NCI-H345 treated with DMSO at 0.1 percent for 48 hours (cell line): ENCODE results near the gene MED12L.

Source experiments
- DNase-seq: peaks from one replicate; lab custom pipeline; 2025; ENCODE audit not compliant: unreplicated experiment; lab: John Stamatoyannopoulos, UW

Gene MED12L

GRCh38 chr3:151316267-151316991 is 231.0 kb downstream of the MED12L start, which contains the start of gene GPR87:
GPR87 (minus strand) TSS chr3:151316820; CDS start chr3:151300100, 16,720 bp downstream.
- no peak for DNase-seq

DNA sequence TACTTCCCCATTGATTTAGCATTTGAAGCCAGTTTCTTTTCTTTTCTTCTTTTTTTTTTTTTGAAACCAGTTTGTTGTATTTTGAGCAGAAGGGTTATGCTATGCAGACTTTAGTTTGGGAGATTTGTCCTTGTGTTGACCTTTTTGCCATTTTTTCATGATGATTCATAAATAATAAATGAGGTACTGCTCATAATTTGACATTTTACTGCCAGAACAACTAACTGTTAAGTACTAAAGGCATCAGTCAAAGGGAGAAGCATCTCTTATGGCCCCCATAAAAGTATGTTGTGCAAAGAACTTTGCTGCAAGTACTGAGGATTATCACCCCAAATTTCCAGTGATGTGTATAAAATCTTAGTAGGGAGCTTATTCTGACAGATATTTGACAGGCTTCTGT is 232.8 kb downstream of the MED12L start:
- no peak for DNase-seq

DNA sequence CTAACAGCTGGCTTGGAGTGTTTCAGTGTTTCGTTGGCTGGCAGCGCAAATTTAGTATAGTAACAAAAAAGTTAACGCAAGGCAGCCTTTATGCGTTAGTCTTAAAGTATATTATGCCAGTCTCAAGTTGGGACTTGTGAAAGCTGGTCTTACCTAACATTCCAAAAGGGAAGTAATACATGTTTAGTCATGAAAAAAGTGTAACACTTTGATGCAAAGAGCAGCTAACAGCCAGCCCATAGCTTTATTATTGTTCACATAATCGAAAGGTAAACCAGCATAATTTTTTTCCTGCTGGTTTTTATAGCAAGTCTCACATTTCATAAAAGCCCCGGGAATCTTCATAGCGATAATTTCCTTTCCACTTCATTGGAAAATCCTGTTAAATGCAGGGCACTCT is 233.5 kb downstream of the MED12L start:
- no peak for DNase-seq

DNA sequence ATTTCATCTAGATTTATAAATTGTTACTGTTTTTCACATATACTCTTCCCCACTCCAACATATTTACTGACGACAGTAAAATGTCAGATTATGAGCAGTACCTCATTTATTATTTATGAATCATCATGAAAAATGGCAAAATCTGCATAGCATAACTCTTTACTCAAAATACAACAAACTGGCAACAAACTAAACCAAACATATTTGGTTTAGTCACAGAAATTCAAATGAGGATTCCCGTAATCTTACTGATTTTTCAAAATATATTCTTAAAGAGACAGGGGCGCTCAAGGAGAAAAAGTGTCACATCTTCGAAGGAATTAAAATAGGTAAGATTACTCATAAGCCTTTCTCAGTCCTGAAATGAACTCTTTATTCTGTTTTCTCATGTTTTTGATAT is 234.2 kb downstream of the MED12L start:
- no peak for DNase-seq

DNA sequence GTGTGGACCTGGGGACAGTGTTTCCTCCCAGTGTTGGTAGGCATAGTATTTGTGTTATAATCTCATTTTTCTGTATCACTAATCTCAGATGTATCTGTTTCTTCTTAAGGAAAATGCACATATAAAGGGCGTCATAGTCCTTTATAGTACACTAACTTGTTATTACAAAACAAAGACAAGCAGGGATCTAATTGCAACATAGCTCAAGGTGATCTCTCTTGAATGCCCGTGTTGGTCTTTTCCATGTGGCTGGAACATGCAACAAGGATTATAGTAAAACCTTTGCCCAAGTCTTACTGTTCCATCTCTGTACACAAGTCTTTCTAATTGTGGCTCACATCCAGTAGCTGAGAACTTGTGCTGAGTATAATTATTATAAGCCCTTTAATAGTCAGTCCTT is 234.7 kb downstream of the MED12L start:
- no peak for DNase-seq

- no peak for DNase-seq
These were observed 236.1 kb downstream of the MED12L start for GRCh38 chr3:151321526-151321925.

GRCh38 chr3:151322511-151322910 is 237.0 kb downstream of the MED12L start:
- no peak for DNase-seq

DNA sequence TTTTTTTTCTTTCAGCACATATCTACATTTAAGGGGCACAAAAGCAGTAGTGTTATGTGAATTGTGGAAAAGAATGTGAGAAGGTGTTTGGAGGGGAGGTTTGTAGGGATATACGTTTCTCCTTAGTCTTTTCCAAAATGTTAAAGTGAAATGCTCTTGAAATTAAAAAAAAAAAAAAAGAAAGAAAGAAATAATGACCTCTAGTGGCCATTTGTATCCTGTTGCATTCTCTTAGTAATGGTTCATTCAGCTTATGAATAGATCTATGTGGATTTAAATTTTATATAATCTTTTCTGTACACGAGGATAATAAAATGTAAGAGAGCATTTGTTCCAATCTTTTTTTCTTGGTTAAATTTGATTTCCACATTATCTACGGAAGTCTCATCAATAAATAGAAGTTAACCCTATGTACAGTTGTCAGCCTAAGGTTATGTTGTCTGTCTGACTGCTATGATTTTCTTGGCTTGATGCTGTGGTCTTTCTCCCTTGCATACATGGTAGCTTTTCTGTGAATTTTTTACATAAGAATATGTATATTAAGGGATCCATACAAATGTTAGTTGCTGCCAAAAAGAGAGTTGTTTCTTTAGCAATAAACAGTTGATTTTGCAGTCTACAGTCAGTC is 242.2 kb downstream of the MED12L start:
- no peak for DNase-seq

DNA sequence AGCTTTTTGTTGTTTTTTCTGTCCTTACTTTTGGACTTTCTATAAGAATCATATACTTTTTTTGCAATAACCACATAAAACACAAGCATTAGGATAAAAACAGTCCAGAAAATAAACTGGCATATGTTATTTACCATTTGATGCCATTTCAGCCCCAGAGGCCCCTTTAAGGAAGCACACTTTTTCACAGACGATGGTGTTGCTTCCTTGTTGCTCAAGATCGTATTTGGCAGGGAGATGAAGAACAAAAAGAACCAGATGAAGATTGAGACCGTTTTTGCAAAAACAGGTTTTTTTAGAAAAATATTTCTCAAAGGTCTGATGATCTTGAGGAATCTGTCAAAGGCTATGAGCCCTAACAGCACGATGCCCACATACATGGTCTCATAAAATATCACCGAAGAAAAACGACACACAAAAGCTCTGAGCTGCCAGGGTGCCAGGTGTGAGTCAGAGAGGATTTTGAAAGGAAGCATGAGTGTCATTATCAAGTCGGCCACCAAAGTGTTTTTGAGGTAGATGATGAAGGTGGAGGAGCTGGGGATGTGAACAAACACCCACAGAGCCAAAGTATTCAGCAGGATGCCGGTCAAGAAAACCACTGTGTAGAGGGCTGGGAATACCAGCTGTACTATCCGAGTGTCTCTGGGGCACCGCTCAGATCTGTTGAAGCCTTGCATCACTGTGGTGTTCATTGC is 243.0 kb downstream of the MED12L start:
- no peak for DNase-seq

DNA sequence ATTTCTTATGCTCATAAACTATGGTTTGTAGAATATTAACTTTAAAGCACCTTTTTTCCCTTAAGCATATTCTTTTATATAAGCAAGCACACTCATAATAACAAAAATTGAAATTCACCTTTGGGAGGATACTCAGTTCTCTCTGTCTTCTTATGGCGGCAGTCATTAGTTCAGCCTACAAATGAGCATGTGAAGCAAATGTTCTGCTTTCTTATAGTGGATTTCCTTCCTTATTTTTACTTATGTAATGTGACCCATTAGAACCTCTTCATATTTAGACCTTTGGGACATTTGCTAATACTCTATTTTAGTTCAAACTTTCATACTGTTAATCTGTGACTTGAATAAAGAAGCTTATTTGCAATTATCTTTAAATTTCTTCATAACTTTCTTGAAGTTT is 243.9 kb downstream of the MED12L start, which contains the start of gene P2RY13:
Gene P2RY13 (minus strand): TSS at position 187 of the 400 bp plus-strand sequence. CDS start 21 bp downstream, at position 166.
- no peak for DNase-seq

- DNase-seq = no peak
These were observed 244.9 kb downstream of the MED12L start for GRCh38 chr3:151330379-151330778.

DNA sequence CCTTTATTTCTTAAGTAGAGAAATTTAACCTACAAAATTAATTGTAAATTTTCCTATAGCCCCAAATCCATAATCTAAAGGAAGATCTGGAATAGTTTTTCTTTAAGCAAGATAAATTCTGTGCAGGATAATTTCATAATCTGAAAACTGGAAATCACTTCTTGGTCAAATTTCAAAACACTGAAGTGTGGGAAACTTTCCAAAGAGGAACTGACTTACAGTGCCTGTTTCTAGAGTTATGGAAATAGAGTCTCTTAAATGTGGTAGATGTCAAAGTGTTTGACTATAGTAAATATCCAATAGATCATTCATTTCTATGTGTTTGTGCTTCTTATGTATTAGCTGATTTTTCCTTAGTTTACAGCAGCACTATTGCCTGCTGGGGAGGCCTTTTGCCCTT is 245.4 kb downstream of the MED12L start:
- no peak for DNase-seq

- no peak for DNase-seq
These were observed 246.2 kb downstream of the MED12L start for GRCh38 chr3:151331696-151332095.

- no peak for DNase-seq
These were observed 260.4 kb downstream of the MED12L start for GRCh38 chr3:151345859-151346258.

GRCh38 chr3:151346292-151346691 is 260.8 kb downstream of the MED12L start:
- DNase-seq = no peak

GRCh38 chr3:151347432-151347831 is 262.0 kb downstream of the MED12L start:
- no peak for DNase-seq

DNA sequence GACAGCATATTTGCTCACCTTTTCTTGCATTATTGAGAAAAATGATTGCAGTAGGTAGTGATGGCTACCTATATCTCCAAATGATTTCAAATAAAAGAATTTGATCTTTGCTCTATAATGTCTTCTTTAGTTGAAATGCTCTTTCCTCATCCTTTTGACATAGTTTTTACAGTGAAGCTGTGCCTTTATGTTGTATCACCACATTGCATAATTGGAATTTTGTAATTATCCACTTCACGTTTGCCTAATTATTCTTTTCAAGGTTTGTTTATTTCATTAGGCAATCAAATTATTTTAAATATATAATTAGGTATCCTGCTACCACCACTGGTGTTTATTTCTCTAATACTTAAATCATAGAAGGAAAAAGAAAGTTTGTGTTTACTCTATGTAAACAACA is 265.2 kb downstream of the MED12L start:
- no peak for DNase-seq

GRCh38 chr3:151351219-151351618 is 265.8 kb downstream of the MED12L start:
- no peak for DNase-seq

- no peak for DNase-seq
These were observed 266.2 kb downstream of the MED12L start for GRCh38 chr3:151351648-151352047.

GRCh38 chr3:151356794-151357462 is 271.5 kb downstream of the MED12L start:
- DNase-seq = no peak

GRCh38 chr3:151357463-151357850 is 272.0 kb downstream of the MED12L start:
- DNase-seq = no peak
